Activated effector memory CD4-positive, alpha-beta T cell treated with anti-CD3 and anti-CD28 coated beads, Interleukin-2, amount 50 U/mL, for 16 hours (primary cell): ENCODE results near the gene AMIGO3.
"Not testable (repeated sequence)": the region's sequence is repeated elsewhere in the genome, so short reads cannot be mapped to it uniquely, and the experiment has no call there.

Experiments
- DNase-seq: peaks from one replicate; pipeline ENCODE4 v3.0.0-alpha.2; 2020

Gene AMIGO3, protein sequence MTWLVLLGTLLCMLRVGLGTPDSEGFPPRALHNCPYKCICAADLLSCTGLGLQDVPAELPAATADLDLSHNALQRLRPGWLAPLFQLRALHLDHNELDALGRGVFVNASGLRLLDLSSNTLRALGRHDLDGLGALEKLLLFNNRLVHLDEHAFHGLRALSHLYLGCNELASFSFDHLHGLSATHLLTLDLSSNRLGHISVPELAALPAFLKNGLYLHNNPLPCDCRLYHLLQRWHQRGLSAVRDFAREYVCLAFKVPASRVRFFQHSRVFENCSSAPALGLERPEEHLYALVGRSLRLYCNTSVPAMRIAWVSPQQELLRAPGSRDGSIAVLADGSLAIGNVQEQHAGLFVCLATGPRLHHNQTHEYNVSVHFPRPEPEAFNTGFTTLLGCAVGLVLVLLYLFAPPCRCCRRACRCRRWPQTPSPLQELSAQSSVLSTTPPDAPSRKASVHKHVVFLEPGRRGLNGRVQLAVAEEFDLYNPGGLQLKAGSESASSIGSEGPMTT

DNA sequence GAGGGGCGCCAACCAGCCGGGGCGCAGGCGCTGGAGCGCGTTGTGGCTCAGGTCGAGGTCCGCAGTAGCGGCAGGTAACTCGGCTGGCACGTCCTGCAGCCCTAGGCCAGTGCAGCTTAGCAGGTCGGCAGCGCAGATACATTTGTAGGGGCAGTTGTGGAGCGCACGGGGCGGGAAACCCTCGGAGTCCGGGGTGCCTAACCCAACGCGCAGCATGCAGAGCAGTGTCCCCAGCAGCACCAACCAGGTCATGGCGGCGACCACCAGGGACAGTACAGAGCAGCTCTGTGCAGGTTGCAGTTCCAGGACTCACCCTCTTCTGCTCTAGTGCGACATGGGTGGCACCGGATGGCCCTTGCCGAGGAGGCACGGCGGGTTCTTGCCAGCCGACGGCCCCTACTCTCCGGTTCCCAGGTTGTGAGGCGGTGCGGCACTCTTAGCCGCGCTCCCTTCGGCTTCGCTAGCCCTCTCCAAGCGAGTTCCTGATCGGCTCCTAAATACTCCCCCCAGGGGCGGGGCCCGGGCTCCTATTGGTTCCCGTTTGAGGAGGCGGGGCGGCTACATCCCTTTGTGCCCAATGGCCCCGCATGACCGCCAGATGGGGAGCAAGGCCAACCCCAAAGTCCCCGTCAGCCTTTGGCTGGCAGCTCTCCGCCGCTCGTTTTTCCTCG lies at the start of gene AMIGO3:
AMIGO3 (minus strand) TSS at position 471 of the 671 bp plus-strand sequence; CDS start at position 252, 219 bp downstream.
- peak; percentile 97 for DNase-seq

DNA sequence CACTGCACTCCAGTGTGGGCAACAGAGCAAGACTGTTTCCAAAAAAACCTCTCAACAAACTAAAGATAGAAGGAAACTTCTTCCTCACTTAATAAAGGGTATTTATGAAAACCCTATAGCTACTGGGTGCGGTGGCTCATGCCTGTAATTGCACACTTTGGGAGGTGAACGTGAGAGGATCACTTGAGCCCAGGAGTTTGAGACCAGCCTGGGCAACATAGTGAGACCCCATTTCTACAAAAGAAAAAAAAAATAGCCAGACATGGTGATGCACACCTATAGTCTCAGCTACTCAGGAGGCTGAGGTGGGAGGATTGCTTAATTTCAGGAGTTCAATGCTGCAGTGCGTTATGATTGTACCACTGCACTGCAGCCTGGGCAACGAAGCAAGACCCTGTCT lies 44.5 kb upstream of the AMIGO3 start:
- DNase-seq = no peak

DNA sequence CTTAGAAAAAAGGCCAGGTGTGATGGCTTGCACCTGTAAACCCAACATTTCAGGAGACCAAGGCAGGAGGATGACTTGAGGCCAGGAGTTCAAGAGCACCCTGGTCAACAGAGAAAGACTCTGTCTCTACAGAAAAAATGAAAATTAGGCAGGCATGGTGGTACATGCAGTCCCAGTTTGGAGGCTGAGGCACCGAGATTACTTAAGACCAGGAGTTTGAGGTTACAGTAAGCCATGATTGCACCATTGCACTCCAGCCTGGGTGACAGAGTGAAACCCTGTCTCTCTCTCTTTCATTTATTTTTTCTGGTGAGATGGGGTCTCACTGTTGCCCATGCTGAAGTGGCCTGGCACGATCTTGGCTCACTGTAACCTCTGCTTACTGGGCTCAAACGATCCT lies 42.2 kb upstream of the AMIGO3 start:
- DNase-seq = no peak

DNA sequence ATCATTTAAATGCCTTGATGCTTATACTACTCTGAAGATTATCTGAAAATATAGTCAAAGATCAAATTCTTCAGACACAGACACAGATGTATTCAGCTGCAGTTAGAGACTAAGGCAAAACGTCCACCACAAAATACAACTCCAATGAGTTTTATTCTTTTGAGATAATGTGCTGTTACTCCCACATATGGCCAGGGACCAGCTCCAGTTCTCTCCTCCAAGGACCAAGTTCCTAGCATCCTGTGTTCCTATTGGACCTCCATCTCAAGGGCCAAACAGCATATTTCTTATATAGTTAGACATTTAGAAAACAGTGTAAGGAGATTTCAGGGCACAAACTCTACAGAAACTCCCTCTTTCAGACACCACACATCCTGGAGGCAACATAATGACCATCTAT lies 39.7 kb upstream of the AMIGO3 start:
- no peak for DNase-seq

DNA sequence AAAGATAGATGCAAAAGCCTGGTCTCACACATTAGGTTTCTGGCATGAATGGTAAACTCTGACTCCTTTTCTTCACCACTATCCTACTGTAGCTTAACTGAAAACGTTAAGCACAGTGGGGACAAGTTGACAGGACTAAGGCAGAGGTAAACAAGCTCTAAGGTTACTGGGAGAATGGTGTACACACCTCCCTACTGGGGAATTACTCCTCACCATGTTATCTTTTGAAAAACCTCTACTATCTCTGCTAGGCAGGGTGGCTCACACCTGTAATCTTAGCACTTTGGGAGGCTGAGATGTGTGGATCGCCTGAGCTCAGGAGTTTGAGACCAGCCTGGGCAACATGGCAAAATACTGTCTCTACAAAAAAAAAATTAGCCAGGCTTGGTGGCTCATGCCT lies 37.7 kb upstream of the AMIGO3 start:
- DNase-seq = no peak

DNA sequence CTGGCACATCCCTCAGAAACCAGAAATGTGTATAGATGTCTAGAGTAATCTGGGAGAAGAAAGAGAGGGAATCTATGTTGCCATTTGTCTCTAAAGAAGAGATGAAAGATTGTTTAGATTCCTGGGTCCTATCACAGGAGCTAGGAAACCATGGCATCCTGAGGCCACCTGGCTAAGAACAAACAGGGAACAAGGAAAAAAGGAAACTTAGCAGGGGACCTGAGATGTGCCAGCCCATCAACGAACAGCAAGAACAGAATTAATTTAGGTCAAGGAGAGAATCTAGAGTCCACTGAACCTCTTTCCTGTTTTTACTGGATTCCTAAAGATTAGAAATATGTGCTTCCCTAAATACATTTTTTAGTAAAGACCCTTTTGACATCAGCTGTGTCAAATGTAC lies 36.6 kb upstream of the AMIGO3 start:
- DNase-seq = no peak

DNA sequence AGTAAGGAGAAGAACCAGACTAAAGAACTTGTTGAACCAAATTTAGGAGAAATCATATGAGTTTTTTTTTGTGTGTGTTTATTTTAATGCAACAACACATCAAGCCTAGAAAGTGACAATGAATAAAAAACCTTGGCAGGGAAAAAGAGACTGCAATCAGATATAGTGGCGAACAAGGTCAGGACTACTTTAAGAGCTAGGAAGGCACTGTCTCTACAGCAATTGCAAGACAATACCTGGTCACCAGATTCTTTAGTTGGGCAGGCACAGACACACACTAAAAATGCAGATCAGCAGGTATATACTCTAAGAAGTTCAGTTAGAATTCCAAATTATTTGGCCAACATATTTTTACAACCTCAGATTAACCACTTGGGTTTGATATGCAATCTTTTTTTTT lies 35.1 kb upstream of the AMIGO3 start:
- no peak for DNase-seq

DNA sequence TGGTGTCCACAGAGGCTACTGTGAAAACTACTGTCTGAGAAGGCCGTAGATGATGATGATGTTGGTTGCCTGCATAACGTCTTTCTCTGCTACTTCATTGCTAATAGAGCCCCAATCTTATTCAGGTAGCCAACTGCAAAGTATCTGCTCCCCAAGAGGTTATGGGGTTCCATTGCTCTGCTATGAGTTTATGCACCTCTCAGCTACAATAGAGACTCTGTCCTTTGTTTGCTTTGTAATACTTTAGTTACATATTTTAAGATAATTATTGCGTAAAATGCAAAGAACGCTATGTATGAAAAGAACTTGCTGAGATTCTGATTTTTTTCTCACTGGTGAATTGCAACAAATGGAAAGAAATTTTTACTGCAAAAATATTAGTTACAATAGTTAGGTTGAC lies 32.0 kb upstream of the AMIGO3 start:
- DNase-seq = no peak

DNA sequence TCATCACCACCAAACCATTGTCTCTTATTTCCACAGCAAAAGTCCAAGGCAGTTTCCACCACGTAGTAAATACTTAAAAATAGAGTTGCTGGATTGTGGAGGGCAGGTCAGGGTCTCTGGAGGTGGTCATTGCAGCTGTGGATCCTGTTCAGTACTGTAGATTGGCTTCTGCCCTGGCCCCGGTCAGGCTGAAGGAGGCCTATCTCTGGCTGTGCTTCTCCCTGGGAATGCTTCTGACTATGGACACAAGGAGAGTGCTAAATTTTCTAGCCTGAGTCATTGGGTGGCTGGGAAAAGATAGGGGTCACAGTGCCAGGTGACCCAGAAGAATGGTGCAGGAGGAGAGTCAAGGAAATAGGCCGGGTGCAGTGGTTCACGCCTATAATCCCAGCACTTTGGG lies 30.6 kb upstream of the AMIGO3 start:
- no peak for DNase-seq

DNA sequence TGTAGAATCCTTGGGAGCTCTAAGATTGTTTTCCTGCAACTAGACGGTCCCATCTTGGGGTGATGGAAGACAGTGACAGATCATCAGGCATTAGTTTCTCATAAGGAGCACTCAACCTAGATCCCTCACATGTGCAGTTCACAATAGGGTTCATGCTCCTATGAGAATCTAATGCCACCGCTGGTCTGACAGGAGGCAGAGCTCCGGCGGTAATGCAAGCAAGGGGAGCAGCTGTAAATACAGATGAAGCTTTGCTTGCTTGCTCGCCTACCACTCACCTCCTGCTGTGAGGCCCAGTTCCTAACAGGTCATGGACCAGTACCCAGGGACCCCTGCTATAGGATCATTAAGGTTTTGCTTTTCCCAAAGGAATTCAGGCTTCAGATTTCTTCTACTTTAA lies 29.4 kb upstream of the AMIGO3 start:
- DNase-seq = not testable (repeated sequence)

DNA sequence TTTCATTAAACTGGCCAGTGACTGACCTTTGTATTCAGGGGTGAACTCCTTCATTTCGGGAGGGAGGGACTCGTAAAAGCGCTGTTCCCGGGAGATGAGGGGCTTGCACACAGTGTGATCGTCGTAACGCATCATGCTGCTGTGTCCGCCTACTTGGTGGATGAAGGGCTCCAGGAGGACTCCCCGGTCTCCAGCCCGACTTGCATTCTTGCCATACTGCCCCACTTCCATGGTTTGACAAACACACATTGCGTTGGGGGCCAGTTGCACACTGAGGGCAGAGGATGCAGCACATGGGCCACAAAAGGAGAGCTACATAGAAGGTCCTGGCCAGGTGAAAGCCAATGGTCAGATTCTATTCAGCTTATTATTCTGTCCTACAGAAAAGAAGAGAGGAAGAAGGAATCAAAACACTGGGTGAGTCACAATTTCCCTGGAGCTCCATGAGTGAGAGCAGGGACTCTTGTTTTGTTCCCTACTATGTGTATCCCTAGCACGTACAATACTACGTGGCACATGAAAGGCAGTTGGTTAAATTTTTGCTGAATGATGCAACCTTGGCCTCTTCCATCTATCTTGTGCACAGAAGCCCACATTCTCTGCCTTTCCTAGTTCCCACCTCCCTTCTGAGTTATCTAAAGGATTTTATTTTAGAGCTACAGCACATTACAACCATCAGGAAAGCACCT lies 28.5 kb upstream of the AMIGO3 start:
- no peak for DNase-seq

DNA sequence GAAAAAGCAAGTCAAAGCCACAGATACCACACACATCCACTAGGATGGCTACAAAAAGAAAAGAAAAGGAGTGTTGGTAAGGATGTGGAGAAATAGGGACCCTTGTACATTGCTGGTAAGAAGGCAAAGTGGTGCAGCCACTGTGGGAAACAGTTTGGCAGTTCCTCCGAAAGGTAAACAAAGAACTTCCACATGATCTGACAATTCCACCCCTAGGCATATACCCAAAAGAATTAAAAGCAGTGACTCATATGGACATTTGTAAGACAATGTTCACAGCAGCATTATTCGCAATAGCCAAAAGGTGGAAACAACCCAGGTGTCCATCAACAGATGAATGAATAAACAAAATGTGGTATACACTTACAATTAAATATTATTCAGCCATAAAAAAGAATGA lies 26.5 kb upstream of the AMIGO3 start:
- DNase-seq = no peak

DNA sequence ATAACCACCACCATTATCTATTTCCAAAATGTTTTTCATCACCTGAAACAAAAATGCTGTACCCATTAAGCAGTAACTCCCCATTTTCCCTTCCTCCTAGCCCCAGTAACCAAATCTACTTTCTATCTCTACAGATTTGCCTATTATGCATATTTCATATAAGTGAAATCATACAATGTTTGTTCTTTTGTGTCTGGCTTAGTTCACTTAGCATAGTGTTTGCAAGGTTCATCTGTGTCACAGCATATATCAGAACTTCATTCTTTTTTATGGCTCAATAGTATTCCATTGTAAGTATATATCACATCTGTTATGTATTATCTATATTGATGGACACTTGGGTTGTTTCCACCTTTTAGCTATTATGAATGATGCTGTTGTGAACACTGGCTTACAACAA lies 20.9 kb upstream of the AMIGO3 start:
- DNase-seq = no peak

DNA sequence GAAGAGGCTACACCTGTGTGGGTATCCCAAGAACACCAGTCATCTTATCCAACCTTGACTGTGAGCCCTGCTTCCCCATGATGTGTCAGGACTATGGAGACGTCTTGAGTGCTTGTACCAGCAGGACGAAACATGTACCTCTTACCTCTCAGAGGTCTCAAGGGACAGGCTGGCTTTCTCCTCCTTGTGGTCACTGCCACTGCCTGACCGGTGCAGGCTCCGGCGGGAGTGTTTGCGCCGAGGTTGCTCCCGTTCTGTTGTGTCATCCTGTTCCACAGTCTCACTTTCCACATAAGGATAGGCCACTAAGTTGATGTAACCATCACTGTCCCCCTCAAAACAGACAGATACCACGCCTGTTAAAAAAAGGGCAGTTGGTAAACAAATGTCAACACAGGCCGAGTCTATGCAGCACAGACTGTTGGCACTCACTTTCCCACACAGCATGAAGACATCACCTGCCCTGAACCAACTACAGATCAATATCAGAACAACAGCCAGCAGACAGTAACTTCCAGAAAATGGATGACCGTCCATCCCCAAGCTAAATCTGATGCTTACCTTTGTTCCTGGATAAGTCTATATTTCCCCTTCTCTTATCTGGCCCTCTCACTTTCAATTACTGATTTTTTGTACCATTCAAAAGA lies 18.7 kb upstream of the AMIGO3 start:
- DNase-seq = no peak

DNA sequence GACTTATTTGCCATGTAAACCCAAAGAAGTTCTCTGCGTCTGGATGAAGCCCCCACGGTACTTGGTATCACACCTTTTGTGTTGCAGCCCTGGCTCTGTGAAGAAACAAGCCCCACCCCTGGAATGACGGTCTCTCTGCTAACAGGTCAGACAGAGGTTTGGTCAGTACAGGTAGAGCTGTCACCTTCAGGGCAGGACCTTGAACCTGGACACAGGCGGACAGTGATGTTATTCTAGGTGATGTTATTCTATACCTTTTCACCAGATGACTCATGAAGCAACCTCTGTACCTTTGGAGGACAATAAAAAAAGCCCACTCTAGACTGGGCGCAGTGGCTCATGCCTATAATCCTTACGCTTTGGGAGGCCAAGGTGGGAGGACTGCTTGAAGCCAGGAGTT lies 15.3 kb upstream of the AMIGO3 start:
- DNase-seq = no peak

DNA sequence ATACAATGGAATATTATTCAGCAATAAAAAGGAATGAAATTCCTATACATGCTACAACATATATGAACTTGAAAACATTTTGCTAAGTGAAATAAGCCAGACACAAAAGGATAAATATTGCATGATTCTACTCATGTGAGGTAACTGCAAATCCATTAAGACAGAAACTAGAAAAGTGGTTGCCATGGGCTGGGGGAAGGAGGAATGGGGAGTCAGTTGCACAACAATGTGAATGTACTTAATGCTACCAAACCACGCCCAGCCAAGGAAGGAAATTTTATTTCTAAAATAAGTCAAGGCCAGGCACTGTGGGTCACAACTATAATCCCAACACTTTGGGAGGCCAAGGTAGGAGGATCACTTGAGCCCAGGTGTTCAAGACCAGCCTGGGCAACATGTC lies 14.1 kb upstream of the AMIGO3 start:
- DNase-seq = no peak

DNA sequence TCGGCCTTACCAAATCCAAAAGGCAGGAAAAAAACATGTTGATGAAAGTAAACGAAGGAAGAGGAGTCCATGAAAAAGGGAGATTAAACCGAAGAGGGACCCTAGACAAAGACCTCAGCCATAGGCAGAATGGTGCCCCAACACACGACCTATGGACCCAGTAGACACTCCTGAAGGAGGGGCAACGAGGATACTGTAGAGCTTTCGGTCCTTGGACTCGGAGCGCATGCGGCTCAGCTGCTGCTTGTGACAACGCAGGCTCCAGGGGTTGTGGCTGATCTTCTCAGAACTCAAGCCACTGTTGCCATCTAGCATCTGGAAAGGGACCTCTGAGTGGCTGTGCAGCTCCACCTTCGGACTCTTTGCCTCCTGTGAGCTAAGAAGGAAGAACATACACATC lies 13.1 kb upstream of the AMIGO3 start:
- DNase-seq = no peak

DNA sequence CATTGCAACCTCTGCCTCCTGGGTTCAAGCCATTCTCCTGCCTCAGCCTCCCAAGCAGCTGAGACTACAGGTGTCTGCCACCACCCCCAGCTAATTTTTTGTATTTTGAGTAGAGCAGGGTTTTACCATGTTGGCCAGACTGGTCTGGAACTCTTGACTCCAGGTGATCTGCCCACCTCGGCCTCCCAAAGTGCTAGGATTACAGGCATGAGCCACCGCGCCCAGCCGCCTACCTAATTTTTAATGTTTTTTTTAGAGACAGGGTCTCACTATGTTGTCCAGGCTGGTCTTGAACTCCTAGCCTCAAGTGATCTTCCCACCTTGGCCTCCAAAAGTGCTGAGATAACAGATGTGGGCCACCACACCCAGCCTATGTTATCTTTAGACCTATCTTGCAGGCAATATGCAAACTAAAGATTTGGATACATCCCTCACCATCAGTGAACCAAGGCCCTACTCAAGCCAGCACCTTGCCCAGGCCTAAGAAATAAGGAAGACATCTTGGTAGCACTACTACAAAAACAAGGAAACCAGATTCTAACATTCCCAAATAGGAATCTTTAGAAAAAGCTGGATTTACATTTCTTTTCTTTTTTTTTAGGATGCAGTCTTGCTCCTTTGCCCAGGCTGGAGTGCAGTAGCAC lies 10.6 kb upstream of the AMIGO3 start:
- no peak for DNase-seq

DNA sequence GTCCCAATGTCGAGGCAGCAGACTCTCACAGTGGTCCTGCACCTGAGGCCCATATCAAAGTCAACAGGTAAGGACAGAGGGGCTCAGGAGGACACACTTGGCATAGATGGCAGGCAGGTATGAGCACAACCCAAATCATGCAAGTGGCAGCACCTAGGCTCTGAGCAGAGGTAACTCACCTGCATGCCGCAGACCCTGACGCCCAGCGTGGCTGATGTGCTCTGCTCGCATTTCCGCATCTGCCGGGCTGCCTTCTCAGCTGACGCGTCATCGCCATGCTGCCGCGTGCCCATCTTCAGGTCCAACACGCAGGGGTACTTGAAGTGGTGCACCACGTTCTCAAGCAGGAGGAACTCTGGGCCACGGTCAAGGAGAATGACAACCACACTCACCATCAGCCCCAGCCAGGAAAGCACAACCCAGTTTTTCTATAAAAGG lies 8.5 kb upstream of the AMIGO3 start:
- peak; percentile 61 for DNase-seq

DNA sequence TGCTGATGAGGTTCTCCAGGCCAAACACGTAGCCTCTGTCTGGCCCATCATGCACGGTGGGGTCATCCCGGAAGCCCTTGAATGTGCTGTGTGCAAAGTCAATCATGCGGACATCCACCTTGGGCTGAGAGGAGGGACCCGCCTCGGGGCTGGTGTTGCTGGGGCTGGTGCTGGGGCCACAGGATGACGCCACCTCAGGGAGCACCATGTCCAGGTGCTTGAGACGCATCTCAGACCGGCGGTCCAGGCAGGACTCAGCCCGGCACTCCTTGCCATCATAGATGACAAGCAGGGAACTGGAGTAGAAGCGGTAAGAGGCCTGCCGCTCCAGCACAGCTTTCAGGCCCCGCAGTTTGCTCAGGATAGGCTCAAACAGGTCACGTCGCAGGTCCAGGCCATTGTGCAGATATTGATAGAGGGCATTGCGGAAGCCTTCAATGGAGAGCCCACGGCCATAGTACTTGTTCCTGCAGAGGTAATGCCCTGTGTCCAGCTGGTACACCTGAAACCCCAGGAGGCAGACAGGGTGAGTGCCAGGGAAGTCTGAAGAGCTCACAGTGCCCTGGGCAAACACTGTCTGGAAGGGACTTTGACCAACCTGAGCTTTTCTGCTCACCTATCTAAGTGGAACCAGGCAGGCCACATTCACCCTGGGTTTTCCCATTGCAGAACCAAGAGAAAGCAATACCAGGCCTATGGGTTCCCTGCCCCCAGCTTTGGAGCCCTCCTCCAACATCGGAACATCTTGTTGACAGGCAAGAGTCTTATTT lies 7.9 kb upstream of the AMIGO3 start:
- DNase-seq = peak; percentile 55

DNA sequence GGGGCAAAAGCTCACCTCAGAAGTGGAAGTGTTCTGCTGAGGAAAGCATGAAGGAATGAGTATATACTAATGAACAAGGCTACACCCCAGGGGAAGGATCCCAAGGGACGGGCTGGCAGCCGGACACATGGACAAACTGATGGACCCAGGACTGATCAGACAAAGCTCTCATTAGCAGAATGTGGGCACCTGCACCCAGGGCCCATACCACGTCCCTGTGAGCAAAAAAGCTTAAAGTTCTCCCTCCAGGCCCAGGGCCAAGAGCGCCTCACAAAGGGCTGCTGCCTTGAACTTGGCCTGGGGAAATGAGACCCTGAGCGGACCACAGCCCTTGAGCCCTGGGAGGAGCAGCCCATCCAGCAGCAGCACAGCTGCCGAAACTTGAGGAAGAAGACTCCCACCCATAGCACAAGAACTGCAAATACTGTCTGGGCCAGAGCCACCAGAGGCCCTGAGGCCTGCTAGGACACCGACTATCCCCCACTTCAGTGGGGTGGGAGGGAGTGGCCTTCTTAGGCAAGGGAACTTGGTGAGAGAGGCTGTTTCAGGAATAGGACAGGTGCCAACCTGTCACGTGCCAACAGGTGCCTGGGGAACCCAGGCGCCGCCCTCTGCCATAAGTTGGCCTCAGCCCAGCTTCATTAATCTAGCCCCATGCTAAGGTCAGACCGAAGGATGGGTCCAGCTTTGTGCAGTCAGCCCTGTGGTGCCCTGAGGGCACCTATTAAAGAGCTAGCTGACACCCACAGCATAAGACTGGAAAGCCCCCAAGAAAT lies 6.6 kb upstream of the AMIGO3 start:
- peak; percentile 57 for DNase-seq
